GM19455 (cell line): ENCODE results near the gene MYL3.

Source experiments
- ATAC-seq: cut with Tn5 transposase; IDR thresholded peaks from one replicate; pipeline ENCODE4 v1.9.1; 2021; ENCODE audit not compliant: unreplicated experiment

MYL3 gene

DNA sequence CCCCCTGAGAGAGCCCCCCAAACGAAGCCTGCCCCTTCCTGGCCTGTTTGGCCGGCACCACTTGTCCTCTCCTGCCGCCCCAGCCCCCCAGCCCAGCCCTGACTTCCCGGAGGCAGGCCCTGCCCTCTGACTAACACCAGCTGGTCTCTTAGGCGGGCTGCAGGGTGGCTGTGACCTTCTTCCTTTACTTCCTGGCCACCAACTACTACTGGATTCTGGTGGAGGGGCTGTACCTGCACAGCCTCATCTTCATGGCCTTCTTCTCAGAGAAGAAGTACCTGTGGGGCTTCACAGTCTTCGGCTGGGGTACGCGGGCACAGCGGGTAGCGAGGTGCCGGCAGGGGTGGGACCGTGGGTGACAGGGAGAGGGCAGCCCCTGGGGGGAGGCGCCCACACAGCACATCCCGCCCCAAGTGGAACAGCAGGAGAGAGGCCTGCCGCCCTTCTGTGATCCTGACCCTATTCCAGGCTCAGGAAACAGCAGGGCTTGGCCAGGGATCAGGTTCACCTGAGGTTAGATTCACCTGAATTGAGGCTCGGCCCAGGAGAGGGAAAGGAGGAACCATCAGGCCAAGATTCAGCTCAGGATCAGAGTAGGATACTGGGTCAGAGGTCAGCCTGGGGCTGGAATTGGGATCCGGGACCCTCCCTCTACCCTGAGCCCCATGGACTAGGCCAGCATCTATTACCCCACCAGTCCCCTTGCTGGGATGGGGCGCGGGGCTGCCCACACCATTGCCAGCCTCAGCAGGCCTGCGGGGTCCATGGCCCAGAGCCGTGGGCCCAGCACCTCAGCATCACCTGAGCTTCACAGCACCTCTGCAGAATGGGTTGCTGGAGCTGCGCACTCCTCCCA lies 36.1 kb upstream of the MYL3 start:
- ATAC-seq: no peak

DNA sequence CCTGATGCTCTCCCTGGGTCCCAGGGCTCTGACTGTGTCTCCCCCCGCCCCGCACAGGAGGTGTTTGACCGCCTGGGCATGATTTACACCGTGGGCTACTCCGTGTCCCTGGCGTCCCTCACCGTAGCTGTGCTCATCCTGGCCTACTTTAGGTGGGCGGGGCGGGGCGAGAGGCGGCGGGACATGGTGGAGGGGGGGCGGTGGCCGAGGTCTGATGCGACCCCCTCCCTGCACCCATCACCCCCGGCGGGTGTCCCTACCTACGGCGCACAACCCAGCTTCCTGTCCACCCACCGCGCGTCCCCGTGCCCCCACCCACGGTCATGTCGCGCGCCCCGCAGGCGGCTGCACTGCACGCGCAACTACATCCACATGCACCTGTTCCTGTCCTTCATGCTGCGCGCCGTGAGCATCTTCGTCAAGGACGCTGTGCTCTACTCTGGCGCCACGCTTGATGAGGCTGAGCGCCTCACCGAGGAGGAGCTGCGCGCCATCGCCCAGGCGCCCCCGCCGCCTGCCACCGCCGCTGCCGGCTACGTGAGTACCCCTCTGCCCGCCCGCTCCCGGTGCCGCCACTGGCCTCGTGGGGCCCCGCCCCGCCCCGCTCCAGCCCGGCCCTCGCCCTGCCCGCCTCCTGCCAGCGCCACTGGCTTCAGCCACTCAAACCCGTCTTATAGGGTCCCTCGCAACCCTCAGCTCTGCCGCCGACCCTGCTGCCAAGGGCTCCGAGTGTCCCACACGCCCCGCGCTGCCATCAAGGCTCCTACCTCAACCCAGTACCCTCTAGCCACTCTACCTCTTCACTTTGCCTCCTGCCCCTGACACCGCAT lies 35.3 kb upstream of the MYL3 start:
- ATAC-seq: no peak

DNA sequence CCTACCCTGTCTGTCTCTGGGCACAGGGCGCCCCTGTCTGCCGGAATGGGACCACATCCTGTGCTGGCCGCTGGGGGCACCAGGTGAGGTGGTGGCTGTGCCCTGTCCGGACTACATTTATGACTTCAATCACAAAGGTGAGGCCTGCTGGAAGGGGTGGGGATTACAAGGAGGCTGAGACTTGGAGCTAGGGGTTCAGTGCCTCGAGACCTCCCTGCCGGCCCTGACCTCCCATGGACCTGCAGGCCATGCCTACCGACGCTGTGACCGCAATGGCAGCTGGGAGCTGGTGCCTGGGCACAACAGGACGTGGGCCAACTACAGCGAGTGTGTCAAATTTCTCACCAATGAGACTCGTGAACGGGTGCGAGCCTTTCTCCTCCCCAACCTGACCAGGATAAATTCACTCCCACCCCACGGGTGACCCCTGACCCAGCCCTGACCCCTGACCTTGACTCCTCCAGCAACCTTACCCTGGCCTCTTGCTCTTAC lies 34.6 kb upstream of the MYL3 start:
- ATAC-seq: no peak

DNA sequence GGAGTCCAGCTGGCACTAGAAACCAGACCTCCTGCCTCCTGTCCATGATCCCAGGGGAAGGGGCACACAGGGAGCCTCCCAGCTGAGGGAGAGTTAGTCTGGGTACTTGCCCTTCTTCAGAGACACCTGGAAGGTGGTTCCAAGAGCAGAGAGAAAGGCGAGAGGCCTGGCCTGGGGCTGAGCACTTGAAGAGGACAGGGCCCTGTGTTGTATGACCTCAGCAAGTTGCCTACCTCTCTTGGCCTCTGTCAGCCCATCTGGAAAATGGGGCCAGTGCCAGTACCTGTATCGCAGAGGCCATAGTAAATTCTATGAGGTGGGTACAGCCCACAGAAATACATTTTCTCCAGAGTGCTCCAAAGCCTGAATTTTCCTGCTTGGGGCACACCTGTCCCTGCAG lies 33.8 kb upstream of the MYL3 start:
- ATAC-seq: no peak

DNA sequence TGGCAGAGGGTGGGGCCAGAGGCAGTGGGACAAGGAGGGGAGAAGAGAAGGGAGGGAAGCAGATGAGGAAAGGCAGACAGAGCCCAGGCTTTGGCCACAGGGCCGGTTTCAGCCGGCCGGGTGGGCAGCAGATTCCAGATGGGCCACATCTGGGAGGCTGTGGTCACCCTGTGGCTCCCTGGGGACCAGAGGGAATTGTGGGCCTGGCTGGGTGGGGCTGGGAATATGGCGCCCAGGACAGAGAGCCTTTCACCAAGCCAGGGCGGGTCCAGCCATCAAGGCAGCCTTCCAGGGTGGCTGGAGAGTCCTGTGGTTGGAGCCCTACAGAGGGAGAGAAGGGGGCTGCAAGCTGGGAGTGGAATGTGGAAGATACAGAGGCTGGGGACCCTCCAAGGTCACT lies 33.1 kb upstream of the MYL3 start:
- ATAC-seq: no peak

DNA sequence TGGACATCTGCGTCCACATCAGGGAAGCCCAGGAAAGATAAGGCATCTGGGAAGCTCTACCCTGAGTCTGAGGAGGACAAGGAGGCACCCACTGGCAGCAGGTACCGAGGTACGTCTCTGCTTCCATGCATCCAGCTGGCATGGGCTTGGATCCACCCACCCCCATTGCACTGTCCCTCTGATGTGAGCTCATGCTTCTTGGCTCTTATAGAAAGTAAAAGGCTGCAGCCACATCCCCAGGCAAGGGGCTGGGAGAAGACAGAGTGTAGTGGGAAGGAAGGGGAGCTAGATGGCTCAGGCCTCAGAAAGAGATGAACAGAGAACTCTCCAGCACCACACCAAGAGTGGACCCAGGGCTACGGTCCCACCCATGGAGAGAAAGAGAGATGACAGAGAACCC lies 32.5 kb upstream of the MYL3 start:
- no peak for ATAC-seq

DNA sequence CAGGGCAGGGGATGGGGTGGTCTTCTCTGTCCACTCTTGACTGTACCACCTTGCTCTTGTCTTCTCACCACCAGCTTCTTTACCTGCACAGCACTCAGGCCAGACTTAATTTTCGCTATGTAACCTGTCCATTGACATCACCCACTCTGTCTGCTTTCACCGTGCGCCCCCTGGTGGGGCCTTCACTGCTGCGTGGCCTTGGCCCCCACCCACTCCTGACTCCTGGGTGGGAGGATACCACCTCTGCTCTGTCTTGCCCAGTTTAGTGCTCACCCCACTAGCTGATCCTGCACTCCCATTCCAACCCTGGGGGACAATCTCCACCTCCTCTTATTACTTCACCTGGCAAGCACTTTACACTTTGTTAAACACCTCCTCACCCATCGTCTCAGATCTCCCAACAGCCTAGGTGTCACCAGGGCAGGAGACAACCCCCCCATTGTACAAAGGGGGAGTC lies 32.0 kb upstream of the MYL3 start:
- no peak for ATAC-seq

DNA sequence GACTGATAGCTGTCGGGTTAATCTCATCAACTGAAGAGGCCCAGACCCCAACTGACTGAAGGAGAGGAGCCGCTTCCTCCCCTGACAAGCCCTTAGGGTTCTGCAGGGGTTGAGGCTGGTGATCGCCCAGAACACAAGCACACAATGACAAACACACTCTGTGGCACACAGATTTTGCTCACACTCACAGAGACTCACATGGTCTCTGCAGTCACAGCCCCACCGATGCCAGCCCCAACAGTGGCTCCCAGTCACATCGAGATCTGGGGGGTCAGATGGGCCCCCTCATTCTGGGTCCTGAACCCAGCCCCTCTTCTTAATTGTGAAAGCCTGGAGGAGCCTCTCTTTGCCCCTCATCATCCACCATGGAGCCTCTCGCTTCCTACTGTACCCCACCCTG lies 31.0 kb upstream of the MYL3 start:
- no peak for ATAC-seq

DNA sequence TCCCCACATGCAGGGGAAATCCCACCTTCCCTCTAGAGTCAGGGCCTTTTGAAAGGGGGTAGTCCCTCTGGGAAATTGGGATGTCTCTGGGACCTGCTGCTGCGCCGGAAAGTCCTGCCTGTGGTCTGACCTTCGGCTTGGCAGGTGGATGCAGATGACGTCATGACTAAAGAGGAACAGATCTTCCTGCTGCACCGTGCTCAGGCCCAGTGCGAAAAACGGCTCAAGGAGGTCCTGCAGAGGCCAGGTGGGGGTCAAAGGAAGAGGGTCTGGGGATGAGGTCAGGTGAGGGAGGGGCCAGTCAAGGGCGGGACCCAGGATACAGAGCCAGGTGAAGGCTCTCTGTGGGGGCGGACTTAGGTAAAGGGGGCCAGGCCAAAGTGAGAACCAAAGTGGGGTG lies 30.5 kb upstream of the MYL3 start:
- ATAC-seq: no peak

DNA sequence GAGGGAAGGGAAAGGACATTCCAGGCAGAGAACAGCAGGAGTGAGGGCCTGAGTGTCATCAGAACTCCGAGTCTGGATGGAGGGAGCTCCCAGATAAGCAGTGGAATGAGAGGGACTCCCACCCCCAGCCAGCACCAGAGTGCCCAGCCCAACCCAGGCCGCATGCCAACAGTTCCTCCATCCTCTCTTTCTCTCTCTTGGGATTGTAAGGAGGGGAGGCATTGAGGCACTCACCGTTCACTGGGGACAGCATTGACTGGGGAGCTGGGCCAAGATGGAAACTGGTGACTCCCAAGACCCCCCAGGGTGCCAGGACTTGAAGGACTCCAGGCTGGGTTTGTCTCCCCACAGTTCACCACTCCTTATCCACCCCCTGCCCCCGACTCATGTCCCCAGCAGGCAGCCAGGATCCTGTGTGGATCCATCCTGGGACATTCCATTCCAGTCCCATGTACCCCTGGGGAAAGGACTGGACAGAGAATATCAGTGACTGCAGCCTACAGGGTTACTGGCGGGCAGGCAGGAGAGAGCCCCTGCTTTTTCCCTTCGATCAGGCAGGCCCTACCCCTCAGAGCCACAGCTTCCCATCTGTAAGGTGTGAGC lies 30.0 kb upstream of the MYL3 start:
- ATAC-seq: no peak

DNA sequence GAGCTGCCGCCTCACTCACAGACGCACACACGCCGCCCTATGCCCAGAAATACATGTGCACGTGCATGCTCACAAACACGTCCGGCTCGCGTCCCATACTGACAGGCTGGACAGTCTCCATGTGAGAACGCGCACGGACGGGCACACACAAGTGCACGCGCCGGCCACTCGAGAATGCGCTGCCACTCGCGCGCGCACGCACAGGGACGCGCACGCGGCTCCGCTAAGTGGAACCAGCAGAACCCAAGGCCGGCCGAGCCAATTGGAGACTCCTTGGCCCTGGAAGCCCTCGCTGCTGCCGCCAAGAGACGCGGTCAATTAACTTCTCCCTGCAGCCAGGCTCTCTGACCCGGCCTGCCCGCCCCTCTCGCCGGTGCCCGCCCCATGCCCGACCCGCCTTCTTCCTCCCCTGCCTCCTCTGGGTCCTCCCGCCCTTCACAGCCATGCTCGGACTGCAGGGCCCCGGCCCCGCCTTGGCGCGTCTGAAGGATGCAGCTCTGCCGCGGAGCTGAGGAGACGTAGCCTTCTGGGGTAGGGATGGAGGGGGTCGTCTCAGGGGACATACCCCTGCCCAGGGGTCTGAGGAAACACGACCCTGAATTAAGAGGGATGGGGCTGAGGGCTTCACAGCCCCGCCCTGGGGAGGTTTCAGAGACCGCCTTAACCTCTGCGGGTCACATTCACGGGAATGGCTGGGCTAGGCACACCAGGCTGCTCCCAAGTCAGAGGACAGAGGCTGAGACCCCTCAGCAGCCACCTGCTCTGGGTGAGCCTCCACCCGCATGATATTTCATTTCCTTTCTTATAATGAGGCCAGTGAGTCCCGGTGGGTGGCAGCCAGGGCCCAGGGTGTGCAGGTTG lies 29.3 kb upstream of the MYL3 start:
- no peak for ATAC-seq

DNA sequence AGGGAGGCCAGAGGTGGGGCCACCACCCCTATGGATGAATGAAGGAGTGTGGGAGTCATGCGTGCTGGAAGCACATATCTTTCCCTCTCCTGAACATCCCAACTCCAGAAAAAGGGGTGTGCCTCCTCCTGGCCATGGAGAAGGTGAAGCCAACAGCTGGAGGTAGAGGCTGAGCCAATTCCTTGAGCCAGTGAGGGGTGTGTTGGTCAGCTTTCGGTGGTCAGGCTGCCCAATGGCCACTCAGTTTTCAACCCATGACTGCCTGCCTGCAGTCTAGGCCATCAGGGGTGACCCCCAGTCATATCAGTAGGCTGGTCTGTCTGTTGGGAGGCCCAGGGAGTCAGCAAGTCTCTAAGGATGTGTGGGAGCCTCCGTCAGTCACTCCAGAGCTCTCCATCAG lies 27.9 kb upstream of the MYL3 start:
- no peak for ATAC-seq

DNA sequence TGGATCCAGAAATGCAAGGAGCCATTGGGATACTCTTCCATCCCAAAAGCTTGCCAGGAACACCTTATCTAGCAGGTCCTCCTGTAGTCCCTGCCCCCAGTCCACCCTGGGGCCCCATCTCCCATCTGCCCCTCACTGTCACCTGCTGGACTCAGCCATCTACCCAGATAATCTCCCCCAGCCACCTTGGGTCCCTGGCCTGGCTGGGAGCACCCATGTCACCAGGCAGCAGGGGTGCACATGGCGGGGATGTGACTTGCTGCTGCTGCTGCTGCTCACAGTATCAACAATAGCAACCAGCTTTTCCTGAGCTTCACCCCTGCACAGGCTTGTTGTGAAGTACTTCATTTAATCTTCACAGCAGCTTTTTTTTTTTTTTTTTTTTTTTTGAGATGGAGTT lies 26.9 kb upstream of the MYL3 start:
- ATAC-seq: no peak

DNA sequence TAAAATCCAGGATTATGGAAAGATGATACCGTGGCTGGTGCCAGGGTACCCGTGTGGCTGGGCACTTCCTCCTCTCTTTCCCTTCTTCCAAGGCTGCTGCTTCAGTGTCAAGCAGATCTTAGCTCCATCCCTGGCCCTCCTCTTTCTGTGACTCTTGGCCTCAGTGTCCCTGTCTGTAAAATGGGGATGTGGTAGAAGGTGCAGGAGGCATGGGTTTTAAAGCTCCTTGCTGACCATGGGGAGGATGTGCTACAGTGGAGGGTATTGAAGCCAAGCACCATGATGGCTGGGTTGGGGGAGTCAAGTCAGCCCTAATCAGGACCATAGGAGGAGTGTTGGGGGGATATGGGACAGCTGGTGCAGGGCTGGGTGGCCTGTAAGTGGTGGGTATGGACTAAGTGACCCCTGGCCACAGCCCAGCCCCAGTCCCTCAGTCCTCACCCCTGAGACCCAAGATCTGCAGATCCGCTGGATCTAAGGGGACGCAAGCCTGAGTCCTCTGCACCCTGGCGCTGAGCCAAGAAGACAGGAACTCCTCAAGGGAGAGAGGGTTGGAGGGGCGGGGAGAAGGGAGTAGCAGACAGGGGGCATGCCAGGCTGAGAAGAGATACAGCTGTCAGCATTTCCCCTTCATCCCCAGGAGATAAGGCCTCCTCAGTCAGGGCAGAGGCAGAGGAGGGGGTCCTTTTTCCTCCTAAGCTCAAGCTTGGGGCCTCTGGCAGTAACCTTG lies 26.3 kb upstream of the MYL3 start:
- no peak for ATAC-seq

DNA sequence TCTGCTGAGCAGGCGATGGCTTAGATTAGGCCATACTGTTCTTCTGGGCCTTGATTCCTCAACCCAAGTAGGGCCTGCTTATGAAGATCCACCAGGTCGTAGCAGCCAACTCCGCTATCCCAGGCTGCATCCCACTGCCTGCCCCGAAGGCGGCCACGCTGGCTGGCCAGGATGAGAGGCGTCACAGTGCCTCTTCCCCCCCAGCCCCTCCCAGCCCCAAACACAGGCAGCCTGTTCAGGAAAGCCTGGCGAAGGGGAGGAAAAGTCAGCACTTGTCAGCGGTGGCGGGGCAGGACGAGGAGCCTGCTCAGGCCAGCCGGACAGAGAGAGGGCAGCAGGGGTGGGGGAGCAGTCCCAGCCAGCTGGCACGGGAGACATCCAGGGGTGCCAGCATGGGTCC lies 25.5 kb upstream of the MYL3 start:
- no peak for ATAC-seq

DNA sequence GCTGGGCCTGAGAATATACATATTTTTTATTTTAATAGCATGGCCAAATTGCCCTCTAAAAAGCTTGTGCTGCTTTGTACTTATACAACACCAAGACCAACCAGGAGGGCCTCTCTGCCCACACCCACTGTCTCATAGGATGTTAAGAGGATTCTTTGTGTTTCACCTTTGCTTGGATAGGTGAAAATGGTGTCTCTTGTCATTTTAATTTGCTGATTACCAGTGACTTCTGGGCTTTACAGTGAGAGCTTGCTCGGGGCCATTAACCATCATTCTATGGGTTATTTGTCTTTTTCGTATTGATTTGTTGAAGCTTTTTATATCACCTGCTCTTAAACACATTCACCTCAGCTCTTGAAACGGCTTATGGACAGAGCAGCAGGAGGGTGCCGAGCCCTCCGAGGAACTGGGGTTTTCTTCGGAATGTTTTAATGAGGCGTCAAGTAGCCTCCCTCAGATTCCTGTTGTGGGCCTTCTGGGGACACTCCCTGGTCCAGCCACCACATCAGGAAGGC lies 24.8 kb upstream of the MYL3 start:
- ATAC-seq: no peak

DNA sequence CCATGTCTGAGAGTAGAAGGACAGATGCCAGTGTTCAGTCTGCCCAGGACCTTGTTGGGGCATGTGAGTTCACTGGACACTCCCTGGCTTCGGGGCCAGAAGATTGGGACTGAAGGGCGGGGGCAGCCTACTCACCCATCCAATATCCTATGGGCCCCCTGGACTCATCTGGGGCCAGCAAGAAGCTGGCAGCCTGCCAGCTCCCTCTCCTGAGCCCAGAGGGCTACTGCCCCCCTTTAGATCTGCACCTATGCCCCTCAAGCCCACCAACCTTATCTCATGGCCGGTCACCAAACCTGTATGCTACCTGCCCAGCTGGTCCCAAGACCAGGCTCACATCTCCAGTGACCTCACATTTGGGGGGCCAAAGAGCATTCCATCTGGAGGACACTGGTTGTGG lies 22.4 kb upstream of the MYL3 start:
- no peak for ATAC-seq

DNA sequence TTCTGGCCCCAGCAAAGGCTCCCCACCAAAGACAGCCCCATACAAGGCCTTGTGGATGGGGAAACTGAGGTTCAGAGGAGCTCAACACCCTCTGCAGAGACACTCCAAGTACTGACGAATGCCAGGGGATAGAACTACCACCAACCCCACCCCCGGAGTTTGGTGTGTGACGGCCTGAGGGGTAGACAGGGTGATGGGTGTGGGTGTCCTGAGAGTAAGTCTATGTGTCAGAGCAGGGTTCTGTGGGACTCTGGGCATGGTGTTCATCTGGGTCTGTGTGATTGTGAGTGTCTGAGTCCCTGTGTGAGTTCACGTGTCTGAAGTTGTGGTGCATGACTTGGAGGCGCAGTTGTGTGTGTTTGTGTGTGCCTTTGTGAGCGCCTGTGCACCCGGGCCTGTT lies 21.7 kb upstream of the MYL3 start:
- ATAC-seq: no peak

DNA sequence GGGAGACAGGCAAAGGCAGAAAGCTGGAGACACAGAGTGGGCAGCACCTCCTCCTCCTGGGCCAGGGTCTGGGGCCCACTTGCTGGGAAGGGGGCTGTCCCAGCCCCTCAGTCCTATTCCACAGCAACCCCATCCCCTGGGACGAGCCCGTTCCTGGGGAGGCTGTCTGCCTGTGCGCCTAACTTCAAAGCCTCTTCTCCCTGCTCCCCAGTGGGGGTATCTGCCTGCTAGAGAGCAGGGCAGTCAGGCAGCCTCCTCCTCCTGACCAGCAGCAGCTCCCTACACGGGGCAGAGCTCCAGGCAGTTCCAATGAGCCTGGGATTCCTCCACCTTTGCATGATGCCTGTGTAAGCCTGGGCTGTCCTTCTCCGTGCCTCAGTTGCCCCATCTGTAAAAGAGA lies 21.2 kb upstream of the MYL3 start:
- no peak for ATAC-seq

DNA sequence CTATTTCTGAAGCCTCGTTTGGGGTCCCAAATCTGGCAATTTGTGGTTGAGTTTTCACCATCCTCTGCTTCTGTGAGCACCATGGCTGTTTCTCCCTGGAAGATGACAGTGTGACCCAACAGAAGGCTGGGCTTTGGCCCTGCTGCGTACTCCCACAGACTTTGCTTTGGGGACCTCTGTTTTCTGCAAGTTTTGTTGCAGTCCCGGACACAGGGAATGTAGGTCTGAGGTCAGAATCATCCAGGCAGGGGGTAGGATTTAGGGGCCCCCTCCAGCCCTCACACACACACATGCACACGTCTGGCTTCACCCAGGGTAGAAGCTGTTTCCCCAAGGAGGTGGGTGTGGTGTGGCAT lies 20.6 kb upstream of the MYL3 start:
- no peak for ATAC-seq
